WI38 (cell line): Measurements from ENCODE around the gene MRPL28.
A peak's percentile ranks its signal among the peaks of the same experiment; 100 is the strongest.

ENCODE experiments used
- H3K4me3 ChIP-seq: 2 replicates; pipeline ENCODE4 v1.5.1; 2011; ENCODE audit warnings: low read depth, mild to moderate bottlenecking, control low read depth, low read length
- TF ChIP-seq, protein P1 (sequence below): IDR thresholded peaks from 2 replicates; pipeline ENCODE4 v1.5.1; 2012; ENCODE audit warnings: low read depth, mild to moderate bottlenecking, control low read depth, low read length

Gene MRPL28

DNA sequence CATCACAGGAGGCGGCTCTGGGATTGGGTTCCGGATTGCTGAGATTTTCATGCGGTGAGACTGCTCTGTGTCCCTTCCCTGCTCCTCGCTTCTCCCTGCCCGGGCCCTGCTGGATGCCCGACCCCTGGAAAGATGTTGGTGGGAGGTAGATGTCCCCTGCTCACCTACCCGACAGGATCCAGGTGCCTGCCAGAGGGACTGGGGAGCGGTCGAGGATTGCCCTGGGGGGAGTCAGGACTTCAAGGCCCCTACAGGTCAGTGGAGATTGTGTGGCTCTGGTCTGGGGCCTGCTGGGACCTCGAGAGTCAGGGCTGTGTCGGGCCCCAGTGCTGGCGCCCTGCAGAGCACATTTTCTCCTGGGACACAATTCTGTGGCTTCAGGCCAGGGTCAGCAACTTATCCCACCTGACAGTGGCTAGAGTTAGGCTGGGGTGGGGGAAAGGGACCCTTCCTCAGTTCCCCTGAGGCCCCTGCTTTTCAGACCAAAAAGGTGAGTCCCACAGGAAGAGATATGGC, 34.7 kb upstream of the MRPL28 start:
- no peak overlapping the region for H3K4me3 ChIP-seq
- TF ChIP-seq, protein P1, sequence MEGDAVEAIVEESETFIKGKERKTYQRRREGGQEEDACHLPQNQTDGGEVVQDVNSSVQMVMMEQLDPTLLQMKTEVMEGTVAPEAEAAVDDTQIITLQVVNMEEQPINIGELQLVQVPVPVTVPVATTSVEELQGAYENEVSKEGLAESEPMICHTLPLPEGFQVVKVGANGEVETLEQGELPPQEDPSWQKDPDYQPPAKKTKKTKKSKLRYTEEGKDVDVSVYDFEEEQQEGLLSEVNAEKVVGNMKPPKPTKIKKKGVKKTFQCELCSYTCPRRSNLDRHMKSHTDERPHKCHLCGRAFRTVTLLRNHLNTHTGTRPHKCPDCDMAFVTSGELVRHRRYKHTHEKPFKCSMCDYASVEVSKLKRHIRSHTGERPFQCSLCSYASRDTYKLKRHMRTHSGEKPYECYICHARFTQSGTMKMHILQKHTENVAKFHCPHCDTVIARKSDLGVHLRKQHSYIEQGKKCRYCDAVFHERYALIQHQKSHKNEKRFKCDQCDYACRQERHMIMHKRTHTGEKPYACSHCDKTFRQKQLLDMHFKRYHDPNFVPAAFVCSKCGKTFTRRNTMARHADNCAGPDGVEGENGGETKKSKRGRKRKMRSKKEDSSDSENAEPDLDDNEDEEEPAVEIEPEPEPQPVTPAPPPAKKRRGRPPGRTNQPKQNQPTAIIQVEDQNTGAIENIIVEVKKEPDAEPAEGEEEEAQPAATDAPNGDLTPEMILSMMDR, result no peak

GRCh38 chr16:401468-402348, 31.4 kb upstream of the MRPL28 start, which contains the start of gene DECR2:
Gene DECR2, plus strand, starts transcription at chr16:401885. Its CDS starts 79 bp downstream, at chr16:401964.
- peak within 1 kb of the TSS; percentile 81 for H3K4me3 ChIP-seq

GRCh38 chr16:400061-400591, 29.8 kb upstream of the MRPL28 start:
- H3K4me3 ChIP-seq, result peak overlapping the region; percentile 81
- TF ChIP-seq, protein P1, result no peak

More at GRCh38 chr16:401468-402348, 31.4 kb upstream of the MRPL28 start, which contains the start of gene DECR2:
- TF ChIP-seq, protein P1, result 0 out of 2 replicates have a peak, but pooled peaks have one; percentile 13

GRCh38 chr16:399340-400019, 29.1 kb upstream of the MRPL28 start:
- TF ChIP-seq, protein P1, result no peak
- no peak overlapping the region for H3K4me3 ChIP-seq

- TF ChIP-seq, protein P1, result no peak
- H3K4me3 ChIP-seq, result no peak overlapping the region
These were observed 28.4 kb upstream of the MRPL28 start for GRCh38 chr16:398561-399339.

GRCh38 chr16:397736-398332, 27.5 kb upstream of the MRPL28 start:
- peak overlapping the region; percentile 5; the same call in 1 of the 2 replicates for H3K4me3 ChIP-seq
- TF ChIP-seq, protein P1, result 0 out of 2 replicates have a peak, but pooled peaks have one; percentile 10
